ENCODE results near the gene PRX. TPM values are rescaled to one million over a fixed set of nuclear protein-coding genes. Genes with fewer than 3 reads are reported as not detected.

The PRX gene
- total and polyA plus RNA-seq, 2 of the 13 experiments (the other 11 are each of a cell fraction or from before 2014, with no cell fraction given), result 0.66 TPM

DNA sequence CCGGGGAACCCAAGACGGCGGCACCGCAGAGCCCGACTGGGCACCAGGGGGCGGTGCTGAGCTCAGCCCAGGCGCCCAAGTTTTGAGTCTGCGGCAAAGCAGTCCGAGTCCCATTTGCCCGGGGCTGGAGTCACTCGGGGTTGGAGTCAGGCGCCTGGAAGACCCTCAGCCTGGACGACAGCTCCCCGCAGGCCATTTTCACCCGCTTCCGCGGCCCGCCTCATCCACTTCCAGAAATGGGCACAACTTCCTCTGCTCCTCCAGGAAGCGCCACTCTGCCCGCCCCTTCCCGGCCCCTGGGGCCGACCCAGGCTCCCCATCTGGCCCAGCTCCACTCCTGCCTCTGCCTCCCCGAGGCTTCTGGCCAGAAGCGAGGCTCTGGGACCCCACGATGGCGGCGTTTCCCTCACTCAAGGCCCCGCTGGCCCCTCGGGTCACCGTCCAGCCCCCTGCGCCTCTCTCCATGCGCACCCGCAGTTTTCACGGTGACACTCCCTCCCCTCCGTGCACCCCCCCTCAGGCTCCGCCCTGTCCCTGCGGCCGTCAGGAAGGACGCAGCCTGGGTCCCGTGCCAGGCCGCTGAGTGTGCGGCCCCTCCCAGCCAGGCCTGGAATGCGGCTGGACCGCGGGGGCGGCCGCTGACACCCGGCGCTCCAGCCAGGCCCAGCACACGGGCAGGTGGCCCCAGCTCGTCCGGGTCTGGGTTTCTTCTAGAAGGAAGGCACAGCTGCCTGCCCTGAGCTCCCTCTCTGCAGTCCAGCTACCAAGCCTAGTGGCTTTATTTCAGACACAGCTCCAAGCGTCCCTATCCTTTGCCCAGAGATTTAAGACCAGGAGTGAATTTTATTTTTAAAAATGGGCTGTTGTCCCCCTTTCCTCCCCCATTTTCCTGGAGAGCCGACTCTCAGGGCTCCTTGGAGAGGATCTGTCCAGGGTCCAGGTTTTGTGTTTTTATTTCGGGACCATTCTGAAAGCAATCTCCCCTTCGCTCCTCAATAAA lies 7.9 kb upstream of the PRX start (continued):
- TF ChIP-seq, protein P1, sequence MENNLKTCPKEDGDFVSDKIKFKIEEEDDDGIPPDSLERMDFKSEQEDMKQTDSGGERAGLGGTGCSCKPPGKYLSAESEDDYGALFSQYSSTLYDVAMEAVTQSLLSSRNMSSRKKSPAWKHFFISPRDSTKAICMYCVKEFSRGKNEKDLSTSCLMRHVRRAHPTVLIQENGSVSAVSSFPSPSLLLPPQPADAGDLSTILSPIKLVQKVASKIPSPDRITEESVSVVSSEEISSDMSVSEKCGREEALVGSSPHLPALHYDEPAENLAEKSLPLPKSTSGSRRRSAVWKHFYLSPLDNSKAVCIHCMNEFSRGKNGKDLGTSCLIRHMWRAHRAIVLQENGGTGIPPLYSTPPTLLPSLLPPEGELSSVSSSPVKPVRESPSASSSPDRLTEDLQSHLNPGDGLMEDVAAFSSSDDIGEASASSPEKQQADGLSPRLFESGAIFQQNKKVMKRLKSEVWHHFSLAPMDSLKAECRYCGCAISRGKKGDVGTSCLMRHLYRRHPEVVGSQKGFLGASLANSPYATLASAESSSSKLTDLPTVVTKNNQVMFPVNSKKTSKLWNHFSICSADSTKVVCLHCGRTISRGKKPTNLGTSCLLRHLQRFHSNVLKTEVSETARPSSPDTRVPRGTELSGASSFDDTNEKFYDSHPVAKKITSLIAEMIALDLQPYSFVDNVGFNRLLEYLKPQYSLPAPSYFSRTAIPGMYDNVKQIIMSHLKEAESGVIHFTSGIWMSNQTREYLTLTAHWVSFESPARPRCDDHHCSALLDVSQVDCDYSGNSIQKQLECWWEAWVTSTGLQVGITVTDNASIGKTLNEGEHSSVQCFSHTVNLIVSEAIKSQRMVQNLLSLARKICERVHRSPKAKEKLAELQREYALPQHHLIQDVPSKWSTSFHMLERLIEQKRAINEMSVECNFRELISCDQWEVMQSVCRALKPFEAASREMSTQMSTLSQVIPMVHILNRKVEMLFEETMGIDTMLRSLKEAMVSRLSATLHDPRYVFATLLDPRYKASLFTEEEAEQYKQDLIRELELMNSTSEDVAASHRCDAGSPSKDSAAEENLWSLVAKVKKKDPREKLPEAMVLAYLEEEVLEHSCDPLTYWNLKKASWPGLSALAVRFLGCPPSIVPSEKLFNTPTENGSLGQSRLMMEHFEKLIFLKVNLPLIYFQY (CRISPR knock-in tag; IDR thresholded peaks at IDR 0.05; ENCODE audit: borderline replicate concordance), result 0 out of 2 replicates have a peak, but pooled peaks have one; percentile 50
- TF ChIP-seq BCL6 (CRISPR knock-in tag; IDR thresholded peaks at IDR 0.05) (peak; percentile 63), TAF15 (IDR thresholded peaks at IDR 0.05; ENCODE audit: low read depth, low read length, poor library complexity, severe bottlenecking) (peak; percentile 47), CENPX (CRISPR knock-in tag; IDR thresholded peaks at IDR 0.05) (no peak), FOXJ3 (CRISPR knock-in tag; IDR thresholded peaks at IDR 0.05; ENCODE audit: borderline replicate concordance) (no peak), ZNF781 (CRISPR knock-in tag; IDR thresholded peaks at IDR 0.05; ENCODE audit: borderline replicate concordance, not compliant biosample characterization) (no peak), ZNF101 (CRISPR knock-in tag; IDR thresholded peaks at IDR 0.05; ENCODE audit: borderline replicate concordance, low read depth) (no peak), CBX1 (IDR thresholded peaks at IDR 0.05; ENCODE audit: low read depth) (peak; percentile 56), BHLHE40 (IDR thresholded peaks at IDR 0.05; ENCODE audit: low read length) (peak; percentile 98), CREM (IDR thresholded peaks at IDR 0.05) (0 out of 2 replicates have a peak, but pooled peaks have one; percentile 37), CREM (CRISPR knock-in tag; IDR thresholded peaks at IDR 0.05) (no peak), ZNF468 (CRISPR knock-in tag; IDR thresholded peaks at IDR 0.05) (0 out of 2 replicates have a peak, but pooled peaks have one; percentile 65), CBFB (CRISPR knock-in tag; IDR thresholded peaks at IDR 0.05) (peak; percentile 76), TOPORS (CRISPR knock-in tag; IDR thresholded peaks at IDR 0.05) (peak; percentile 45), HDAC6 (IDR thresholded peaks at IDR 0.05; ENCODE audit: low read depth, low read length) (no peak), GLI4 (CRISPR knock-in tag; IDR thresholded peaks at IDR 0.05; ENCODE audit: borderline replicate concordance) (peak; percentile 82; the same call in 1 of the 2 replicates), ZNF879 (CRISPR knock-in tag; IDR thresholded peaks at IDR 0.05) (0 out of 2 replicates have a peak, but pooled peaks have one; percentile 60), NFKBIZ (CRISPR knock-in tag; IDR thresholded peaks at IDR 0.05) (0 out of 2 replicates have a peak, but pooled peaks have one; percentile 15)
- TF ChIP-seq, protein P2, sequence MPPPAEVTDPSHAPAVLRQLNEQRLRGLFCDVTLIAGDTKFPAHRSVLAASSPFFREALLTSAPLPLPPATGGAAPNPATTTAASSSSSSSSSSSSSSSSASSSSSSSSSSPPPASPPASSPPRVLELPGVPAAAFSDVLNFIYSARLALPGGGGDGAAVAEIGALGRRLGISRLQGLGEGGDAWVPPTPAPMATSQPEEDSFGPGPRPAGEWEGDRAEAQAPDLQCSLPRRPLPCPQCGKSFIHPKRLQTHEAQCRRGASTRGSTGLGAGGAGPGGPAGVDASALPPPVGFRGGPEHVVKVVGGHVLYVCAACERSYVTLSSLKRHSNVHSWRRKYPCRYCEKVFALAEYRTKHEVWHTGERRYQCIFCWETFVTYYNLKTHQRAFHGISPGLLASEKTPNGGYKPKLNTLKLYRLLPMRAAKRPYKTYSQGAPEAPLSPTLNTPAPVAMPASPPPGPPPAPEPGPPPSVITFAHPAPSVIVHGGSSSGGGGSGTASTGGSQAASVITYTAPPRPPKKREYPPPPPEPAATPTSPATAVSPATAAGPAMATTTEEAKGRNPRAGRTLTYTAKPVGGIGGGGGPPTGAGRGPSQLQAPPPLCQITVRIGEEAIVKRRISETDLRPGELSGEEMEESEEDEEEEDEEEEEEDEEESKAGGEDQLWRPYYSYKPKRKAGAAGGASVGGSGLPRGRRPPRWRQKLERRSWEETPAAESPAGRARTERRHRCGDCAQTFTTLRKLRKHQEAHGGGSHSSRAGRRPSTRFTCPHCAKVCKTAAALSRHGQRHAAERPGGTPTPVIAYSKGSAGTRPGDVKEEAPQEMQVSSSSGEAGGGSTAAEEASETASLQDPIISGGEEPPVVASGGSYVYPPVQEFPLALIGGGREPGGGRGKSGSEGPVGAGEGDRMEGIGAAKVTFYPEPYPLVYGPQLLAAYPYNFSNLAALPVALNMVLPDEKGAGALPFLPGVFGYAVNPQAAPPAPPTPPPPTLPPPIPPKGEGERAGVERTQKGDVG (CRISPR knock-in tag; IDR thresholded peaks at IDR 0.05; ENCODE audit: borderline replicate concordance), result no peak; the same call in 1 of the 2 replicates
- TF ChIP-seq, protein P3, sequence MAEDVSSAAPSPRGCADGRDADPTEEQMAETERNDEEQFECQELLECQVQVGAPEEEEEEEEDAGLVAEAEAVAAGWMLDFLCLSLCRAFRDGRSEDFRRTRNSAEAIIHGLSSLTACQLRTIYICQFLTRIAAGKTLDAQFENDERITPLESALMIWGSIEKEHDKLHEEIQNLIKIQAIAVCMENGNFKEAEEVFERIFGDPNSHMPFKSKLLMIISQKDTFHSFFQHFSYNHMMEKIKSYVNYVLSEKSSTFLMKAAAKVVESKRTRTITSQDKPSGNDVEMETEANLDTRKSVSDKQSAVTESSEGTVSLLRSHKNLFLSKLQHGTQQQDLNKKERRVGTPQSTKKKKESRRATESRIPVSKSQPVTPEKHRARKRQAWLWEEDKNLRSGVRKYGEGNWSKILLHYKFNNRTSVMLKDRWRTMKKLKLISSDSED (CRISPR knock-in tag; IDR thresholded peaks at IDR 0.05), result peak; percentile 76; the same call in 1 of the 2 replicates

All from HepG2 (cell line).